ENCODE measurements around the gene PEAK3.

The PEAK3 gene

DNA sequence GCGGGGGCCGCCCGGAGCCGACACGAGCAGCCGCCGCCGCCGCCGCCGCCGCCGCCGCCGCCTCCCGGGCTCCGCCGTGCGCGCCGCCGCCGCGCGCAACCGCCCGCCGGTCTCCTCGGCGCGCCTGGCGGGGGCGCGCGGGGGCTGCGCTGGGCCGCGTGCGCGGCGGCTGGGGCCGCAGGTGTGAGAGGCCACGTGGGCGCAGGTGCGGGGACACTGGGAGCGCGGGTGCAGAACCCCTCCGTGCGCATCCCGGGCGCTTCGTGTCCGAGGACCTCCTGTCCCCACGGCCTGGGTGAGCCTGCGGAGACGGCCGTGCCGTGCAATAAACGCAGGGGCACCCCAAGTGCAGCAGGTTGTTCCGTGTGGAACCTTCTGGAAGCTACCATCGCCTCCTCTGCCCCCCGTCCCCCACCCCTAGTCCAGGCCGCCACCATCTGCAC lies 26.2 kb upstream of the PEAK3 start, which contains the start of gene LINGO3:
TSS of gene LINGO3 (minus strand) at position 41 of the 443 bp plus-strand sequence. CDS start 16,378 bp downstream, outside the sequence.
- Histone ChIP-seq H3K23ac (ENCODE audit: low read length in 2 of 2) (no peak within 1 kb of the TSS), H4K8ac (ENCODE audit: low read length) (no peak within 1 kb of the TSS), H3K4me3 (ENCODE audit: insufficient read depth in 1 of 2, low read depth in 1 of 2, low read length in 2 of 2) (peak within 1 kb of the TSS; percentile 44 to 58), H3K18ac (ENCODE audit: low read depth in 1 of 2, low read length in 2 of 2) (no peak within 1 kb of the TSS), H3K36me3 (ENCODE audit: control insufficient read depth in 1 of 2, insufficient read depth in 2 of 2, low read depth in 1 of 2, low read length in 2 of 2) (no peaks in the 10 kb centered on the region), H2BK15ac (ENCODE audit: low read depth, poor library complexity, severe bottlenecking) (no peak within 1 kb of the TSS), H4K91ac (ENCODE audit: low read length) (no peak within 1 kb of the TSS), H2AFZ (ENCODE audit: low read depth, low read length) (no peak within 1 kb of the TSS), H3K4me1 (ENCODE audit: control insufficient read depth, insufficient read depth, low read depth, low read length) (peaks cover 13% of the 10 kb centered on the region), H3K27me3 (ENCODE audit: control insufficient read depth in 1 of 2, insufficient read depth in 1 of 2, low read length in 2 of 2) (peaks cover 61 to 68% of the 10 kb centered on the region in 2 experiments), H2BK12ac (ENCODE audit: low read length in 2 of 2) (no peak within 1 kb of the TSS), H3K79me1 (replicated peaks; ENCODE audit: low read length, poor library complexity, severe bottlenecking) (no peaks in the 10 kb centered on the region), H3K4me2 (ENCODE audit: low read length, poor library complexity, severe bottlenecking) (peak within 1 kb of the TSS; percentile 65), H2AK5ac (ENCODE audit: low read length, severe bottlenecking) (no peak within 1 kb of the TSS), H3K27ac (ENCODE audit: low read length, poor library complexity, severe bottlenecking) (no peak within 1 kb of the TSS), H3K4ac (ENCODE audit: low read depth in 1 of 2, low read length in 2 of 2) (no peak within 1 kb of the TSS), H3K9me3 (ENCODE audit: control insufficient read depth, low read length) (no peaks in the 10 kb centered on the region), H2BK120ac (ENCODE audit: low read depth, low read length) (no peak within 1 kb of the TSS), H3K9ac (ENCODE audit: low read length) (no peak within 1 kb of the TSS), H2BK5ac (ENCODE audit: low read depth, low read length, poor library complexity, severe bottlenecking) (no peak within 1 kb of the TSS), H3K14ac (ENCODE audit: low read length in 2 of 2) (no peak within 1 kb of the TSS)
- WGBS, result 21% methylated on average over 29 of the region's 63 CpGs
- DNase-seq, result no peak

DNA sequence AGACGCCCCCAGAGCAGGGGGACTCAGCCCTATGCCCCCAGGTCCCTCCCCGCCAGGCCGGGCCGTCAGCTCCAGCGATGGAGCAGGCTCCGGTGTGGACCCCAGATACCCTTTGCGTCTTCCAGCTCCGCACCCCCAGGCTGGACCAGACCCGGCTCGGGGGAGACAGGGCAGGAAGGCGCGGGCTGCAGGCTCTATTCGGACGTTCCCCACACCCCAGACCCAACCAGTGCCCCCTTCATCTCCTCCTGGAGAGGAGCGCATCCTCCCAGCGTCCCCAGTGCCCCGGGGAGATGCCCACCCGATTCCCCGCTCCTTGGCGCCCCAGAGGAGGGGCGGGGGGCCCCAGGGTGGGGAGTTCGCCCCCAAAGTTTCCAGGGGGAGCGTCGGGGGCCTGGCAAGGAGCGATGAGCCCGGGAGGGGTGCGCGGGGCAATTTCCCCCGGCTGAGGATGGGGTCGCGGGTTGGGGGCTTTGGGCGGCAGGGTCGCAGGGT lies 25.6 kb upstream of the PEAK3 start:
- Histone ChIP-seq H2BK5ac (ENCODE audit: low read depth, low read length, poor library complexity, severe bottlenecking) (no peak overlapping the region), H2BK120ac (ENCODE audit: low read depth, low read length) (no peak overlapping the region), H2BK15ac (ENCODE audit: low read depth, poor library complexity, severe bottlenecking) (no peak overlapping the region), H3K14ac (ENCODE audit: low read length in 2 of 2) (no peak overlapping the region), H3K23ac (ENCODE audit: low read length in 2 of 2) (no peak overlapping the region), H3K4me1 (ENCODE audit: control insufficient read depth, insufficient read depth, low read depth, low read length) (peaks cover 13% of the 10 kb centered on the region), H3K4ac (ENCODE audit: low read depth in 1 of 2, low read length in 2 of 2) (no peak overlapping the region), H3K9ac (ENCODE audit: low read length) (no peak overlapping the region), H2BK12ac (ENCODE audit: low read length in 2 of 2) (no peak overlapping the region), H3K4me2 (ENCODE audit: low read length, poor library complexity, severe bottlenecking) (no peak overlapping the region), H3K4me3 (ENCODE audit: insufficient read depth in 1 of 2, low read depth in 1 of 2, low read length in 2 of 2) (no peak overlapping the region), H2AFZ (ENCODE audit: low read depth, low read length) (no peak overlapping the region), H3K9me3 (ENCODE audit: control insufficient read depth, low read length) (no peaks in the 10 kb centered on the region), H3K27ac (ENCODE audit: low read length, poor library complexity, severe bottlenecking) (no peak overlapping the region), H3K18ac (ENCODE audit: low read depth in 1 of 2, low read length in 2 of 2) (no peak overlapping the region), H4K8ac (ENCODE audit: low read length) (no peak overlapping the region), H3K27me3 (ENCODE audit: control insufficient read depth in 1 of 2, insufficient read depth in 1 of 2, low read length in 2 of 2) (peaks cover 60 to 69% of the 10 kb centered on the region in 2 experiments), H4K91ac (ENCODE audit: low read length) (no peak overlapping the region), H3K36me3 (ENCODE audit: control insufficient read depth in 1 of 2, insufficient read depth in 2 of 2, low read depth in 1 of 2, low read length in 2 of 2) (no peaks in the 10 kb centered on the region), H2AK5ac (ENCODE audit: low read length, severe bottlenecking) (no peak overlapping the region), H3K79me1 (replicated peaks; ENCODE audit: low read length, poor library complexity, severe bottlenecking) (no peaks in the 10 kb centered on the region)
- 60% methylated on average over 23 of the region's 33 CpGs for WGBS
- no peak for DNase-seq

DNA sequence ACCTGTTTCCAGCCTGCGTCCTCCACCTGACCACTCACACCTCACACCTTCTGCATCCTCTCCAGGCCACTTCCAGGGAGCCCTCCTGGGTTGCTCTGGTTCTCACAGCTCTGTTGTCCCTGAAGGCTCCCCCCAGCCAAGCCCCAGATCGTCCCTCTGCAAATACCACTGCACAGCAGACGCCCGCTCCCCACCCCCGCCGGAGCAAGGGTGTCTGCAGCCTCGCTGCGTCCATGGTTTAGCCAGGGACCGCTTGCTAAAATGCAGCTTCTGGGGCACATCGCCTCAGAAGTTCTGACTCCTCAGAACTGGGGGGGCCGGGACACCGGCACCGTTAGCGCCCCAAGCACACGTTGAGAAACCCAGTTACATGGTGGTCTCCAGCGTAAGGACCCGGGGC lies 25.0 kb upstream of the PEAK3 start:
- Histone ChIP-seq H2AFZ (ENCODE audit: low read depth, low read length) (no peak overlapping the region), H3K18ac (ENCODE audit: low read depth in 1 of 2, low read length in 2 of 2) (no peak overlapping the region), H2BK5ac (ENCODE audit: low read depth, low read length, poor library complexity, severe bottlenecking) (no peak overlapping the region), H3K27me3 (ENCODE audit: control insufficient read depth in 1 of 2, insufficient read depth in 1 of 2, low read length in 2 of 2) (peaks cover 60 to 69% of the 10 kb centered on the region in 2 experiments), H3K14ac (ENCODE audit: low read length in 2 of 2) (no peak overlapping the region), H3K9me3 (ENCODE audit: control insufficient read depth, low read length) (no peaks in the 10 kb centered on the region), H3K79me1 (replicated peaks; ENCODE audit: low read length, poor library complexity, severe bottlenecking) (no peaks in the 10 kb centered on the region), H3K36me3 (ENCODE audit: control insufficient read depth in 1 of 2, insufficient read depth in 2 of 2, low read depth in 1 of 2, low read length in 2 of 2) (no peaks in the 10 kb centered on the region), H3K23ac (ENCODE audit: low read length in 2 of 2) (no peak overlapping the region), H3K4me1 (ENCODE audit: control insufficient read depth, insufficient read depth, low read depth, low read length) (peaks cover 17% of the 10 kb centered on the region), H2BK15ac (ENCODE audit: low read depth, poor library complexity, severe bottlenecking) (no peak overlapping the region), H3K4me3 (ENCODE audit: insufficient read depth in 1 of 2, low read depth in 1 of 2, low read length in 2 of 2) (peak overlapping the region in 1 of 2 experiments; percentile 9), H3K27ac (ENCODE audit: low read length, poor library complexity, severe bottlenecking) (no peak overlapping the region), H3K4me2 (ENCODE audit: low read length, poor library complexity, severe bottlenecking) (no peak overlapping the region), H3K9ac (ENCODE audit: low read length) (no peak overlapping the region), H4K8ac (ENCODE audit: low read length) (no peak overlapping the region), H2AK5ac (ENCODE audit: low read length, severe bottlenecking) (no peak overlapping the region), H2BK120ac (ENCODE audit: low read depth, low read length) (no peak overlapping the region), H4K91ac (ENCODE audit: low read length) (peak overlapping the region; percentile 20), H2BK12ac (ENCODE audit: low read length in 2 of 2) (no peak overlapping the region), H3K4ac (ENCODE audit: low read depth in 1 of 2, low read length in 2 of 2) (no peak overlapping the region)
- no peak for DNase-seq
- WGBS, result 68% methylated on average over 17 of the region's 17 CpGs

DNA sequence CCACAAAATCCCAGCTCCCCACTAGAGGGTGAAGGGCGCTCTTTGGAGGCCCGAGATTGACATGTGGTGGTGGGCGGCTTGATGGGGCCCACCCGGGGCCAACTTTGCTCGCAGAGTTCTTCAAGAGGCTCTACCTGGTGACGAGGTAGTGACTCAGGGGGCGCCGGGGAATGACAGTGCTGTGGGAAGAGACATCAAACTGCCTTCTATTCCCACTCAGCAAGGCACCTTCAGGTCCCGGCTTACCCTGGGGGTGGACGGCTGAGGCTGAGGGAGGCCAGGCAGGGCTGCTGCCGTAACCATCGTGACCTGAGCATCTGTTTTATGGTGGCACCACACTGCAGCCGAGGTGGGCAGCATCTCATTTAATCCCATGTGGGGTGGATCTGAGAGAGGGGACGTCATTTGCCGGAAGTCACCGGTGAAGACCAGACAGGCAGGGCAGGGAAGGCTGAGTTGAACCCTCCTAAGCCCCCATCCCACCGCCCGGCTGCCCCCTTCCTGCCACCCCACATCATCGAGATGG lies 24.4 kb upstream of the PEAK3 start:
- no peak overlapping the region for H3K4me3 ChIP-seq (ENCODE audit: insufficient read depth in 1 of 2, low read depth in 1 of 2, low read length in 2 of 2)
- no peaks in the 10 kb centered on the region for H3K36me3 ChIP-seq (ENCODE audit: control insufficient read depth in 1 of 2, insufficient read depth in 2 of 2, low read depth in 1 of 2, low read length in 2 of 2)
- H3K79me1 ChIP-seq (replicated peaks; ENCODE audit: low read length, poor library complexity, severe bottlenecking), result no peaks in the 10 kb centered on the region
- no peak overlapping the region for H4K91ac ChIP-seq (ENCODE audit: low read length)
- no peak overlapping the region for H2BK15ac ChIP-seq (ENCODE audit: low read depth, poor library complexity, severe bottlenecking)
- no peak overlapping the region for H3K9ac ChIP-seq (ENCODE audit: low read length)
- no peak overlapping the region for H2BK5ac ChIP-seq (ENCODE audit: low read depth, low read length, poor library complexity, severe bottlenecking)
- H3K27me3 ChIP-seq (ENCODE audit: control insufficient read depth in 1 of 2, insufficient read depth in 1 of 2, low read length in 2 of 2), result peaks cover 62 to 69% of the 10 kb centered on the region in 2 experiments
- no peak overlapping the region for H2BK120ac ChIP-seq (ENCODE audit: low read depth, low read length)
- DNase-seq, result no peak
- H3K4me2 ChIP-seq (ENCODE audit: low read length, poor library complexity, severe bottlenecking), result no peak overlapping the region
- no peak overlapping the region for H3K14ac ChIP-seq (ENCODE audit: low read length in 2 of 2)
- H3K4me1 ChIP-seq (ENCODE audit: control insufficient read depth, insufficient read depth, low read depth, low read length), result peaks cover 17% of the 10 kb centered on the region
- no peak overlapping the region for H2AFZ ChIP-seq (ENCODE audit: low read depth, low read length)
- H3K23ac ChIP-seq (ENCODE audit: low read length in 2 of 2), result no peak overlapping the region
- WGBS, result 83% methylated on average over 19 of the region's 19 CpGs
- no peak overlapping the region for H3K18ac ChIP-seq (ENCODE audit: low read depth in 1 of 2, low read length in 2 of 2)
- H4K8ac ChIP-seq (ENCODE audit: low read length), result no peak overlapping the region
- no peak overlapping the region for H3K27ac ChIP-seq (ENCODE audit: low read length, poor library complexity, severe bottlenecking)
- no peak overlapping the region for H2AK5ac ChIP-seq (ENCODE audit: low read length, severe bottlenecking)
- no peak overlapping the region for H3K4ac ChIP-seq (ENCODE audit: low read depth in 1 of 2, low read length in 2 of 2)
- H3K9me3 ChIP-seq (ENCODE audit: control insufficient read depth, low read length), result no peaks in the 10 kb centered on the region
- H2BK12ac ChIP-seq (ENCODE audit: low read length in 2 of 2), result peak overlapping the region in 1 of 2 experiments; percentile 47

All from mesenchymal stem cell (in vitro differentiated cells and primary cell).